Psoas muscle (tissue), 8 donors: Measurements from ENCODE around the gene GPBP1L1. TPM values are rescaled to one million over a fixed set of nuclear protein-coding genes. Genes with fewer than 3 reads are reported as not detected.
"Not testable (repeated sequence)": the region's sequence is repeated elsewhere in the genome, so short reads cannot be mapped to it uniquely, and the experiment has no call there.

Source experiments
- ATAC-seq, 4 donors: fragments of 200-7000 bp; cut with Tn5 transposase; one replicate each; pipeline ENCODE4 v1.9.1; 2020; ENCODE audit warnings: moderate library complexity in 3 of 4, mild to moderate bottlenecking in 2 of 4
- DNase-seq, 2 donors: peaks; one replicate each; pipeline ENCODE4 v3.0.0-alpha.2; 2020
- H3K27ac ChIP-seq: fragments of 200-600 bp; one replicate; pipeline ENCODE4 v1.8.0; 2022
- H3K27me3 ChIP-seq, 3 donors: fragments of 200-600 bp in 1 of 3; one replicate each; pipeline versions ENCODE4 v1.6.1 to v1.8.0; 2013 to 2022; ENCODE audit warnings: low read length in 2 of 3, mild to moderate bottlenecking in 2 of 3, moderate library complexity in 1 of 3; ENCODE audit not compliant: insufficient read depth in 3 of 3
- H3K36me3 ChIP-seq, 2 donors: fragments of 200-600 bp in 1 of 2; one replicate each; pipeline versions ENCODE4 v1.6.1 to v1.8.0; 2013 to 2022; ENCODE audit warnings: low read depth in 1 of 2, mild to moderate bottlenecking in 1 of 2, moderate library complexity in 1 of 2; ENCODE audit not compliant: insufficient read depth in 1 of 2
- H3K4me1 ChIP-seq: fragments of 200-600 bp; one replicate; pipeline ENCODE4 v1.8.0; 2022
- H3K4me3 ChIP-seq: fragments of 200-600 bp; one replicate; pipeline ENCODE4 v1.8.0; 2022; ENCODE audit warnings: mild to moderate bottlenecking
- H3K9me3 ChIP-seq: fragments of 200-600 bp; one replicate; pipeline ENCODE4 v1.8.0; 2022
- CTCF ChIP-seq: fragments of 200-600 bp; IDR thresholded peaks from one replicate; pipeline ENCODE4 v1.8.0; 2022; ENCODE audit warnings: antibody characterized with exemption
- WGBS, 3 donors: extraction: QIAGEN DNeasy Blood & Tissue Kit; methylation state at CpG; one replicate each; pipeline versions ENCODE4 v1.1.6 to v1.1.7; 2013; 5-methylcytosine and 5-hydroxymethylcytosine counted together
- intact Hi-C, 2 donors: fragments of 100-400 bp; cut with DNase I; formaldehyde crosslinking; loops; one replicate each; pipeline versions ENCODE4 v1.11.0 to v1.14.2; 2022
- polyA plus RNA-seq, 3 donors: library from polyadenylated mRNA; stranded (reverse); fragments of 200-250 nt; gene quantifications; one replicate each; pipeline ENCODE4 v1.2.3, GENCODE V29; 2013
- total RNA-seq, 4 donors: library from RNA; stranded (reverse); fragmentation: NEBNext Ultra II Directional in 2 of 4; extraction: Animal tissue kit (Norgen Biotek cat#: 25700) in 2 of 4; gene quantifications; one replicate each; pipeline versions ENCODE4 v1.2.1 to v1.2.4, GENCODE V29; 2021 to 2023
- donor health status: healthy with polysubstance abuse.
- donor health status: DM: no; HTN: no; CAD: no; lungs with moderate emphysema.
- donor health status: Bipolar disorder and iron deficiency.
- donor health status: healthy.
- donor health status: DM: yes; HTN: yes; CAD: no.
- donor health status: DM: no; HTN: no; CAD: no.
- donor health status: DM: no; HTN: no; CAD: no.
- donor health status: DM: yes; HTN: yes; CAD: no.

The GPBP1L1 gene
- total and polyA plus RNA-seq, 7 donors = 25.8 to 74.4 (median 62.3) TPM

GRCh38 chr1:45716700-45717099 lies 30.4 kb upstream of the GPBP1L1 start:
- Histone ChIP-seq H3K9me3 (no peaks in the 10 kb centered on the region), H3K4me1 (no peaks in the 10 kb centered on the region), H3K4me3 (no peak overlapping the region), H3K36me3 (peaks cover 0 to 58% of the 10 kb centered on the region in 2 donors), H3K27ac (no peak overlapping the region), H3K27me3 (no peaks in the 10 kb centered on the region)
- intact Hi-C loops = no loop called here
- 91 to 95% (median 92%) methylated on average over 3 of the region's 3 CpGs for WGBS, 3 donors
- ATAC-seq (no peak), DNase-seq (no peak)
- no peak for TF ChIP-seq CTCF

- intact Hi-C loops = no loop called here
- no peak for ATAC-seq
- TF ChIP-seq CTCF = no peak
- peaks cover 0 to 70% of the 10 kb centered on the region in 2 donors for H3K36me3 ChIP-seq
- H3K4me3 ChIP-seq = no peak overlapping the region
- 83 to 91% (median 86%) methylated on average over 3 of the region's 3 CpGs for WGBS, 3 donors
- DNase-seq = no peak
- no peak overlapping the region for H3K27ac ChIP-seq
- no peaks in the 10 kb centered on the region for H3K27me3 ChIP-seq
- H3K9me3 ChIP-seq = no peaks in the 10 kb centered on the region
- no peaks in the 10 kb centered on the region for H3K4me1 ChIP-seq
Observed at GRCh38 chr1:45713711-45714110, 27.4 kb upstream of the GPBP1L1 start.

GRCh38 chr1:45704637-45705036 lies 18.3 kb upstream of the GPBP1L1 start:
- peaks cover 0 to 22% of the 10 kb centered on the region in 2 donors for H3K36me3 ChIP-seq
- DNase-seq = no peak

GRCh38 chr1:45694823-45695222 lies 8.5 kb upstream of the GPBP1L1 start:
- ATAC-seq = no peak
- intact Hi-C loops = no loop called here
- Histone ChIP-seq H3K36me3 (peaks cover 3 to 65% of the 10 kb centered on the region in 2 donors), H3K27ac (no peak overlapping the region), H3K4me3 (no peak overlapping the region), H3K9me3 (no peaks in the 10 kb centered on the region), H3K27me3 (no peaks in the 10 kb centered on the region), H3K4me1 (no peaks in the 10 kb centered on the region)
- TF ChIP-seq CTCF = no peak
- 62 to 79% (median 71%) methylated on average over 7 of the region's 7 CpGs for whole genome bisulfite sequencing, 3 donors
- no peak for DNase-seq

More at GRCh38 chr1:45704637-45705036, 18.3 kb upstream of the GPBP1L1 start:
- H3K27me3 ChIP-seq = no peaks in the 10 kb centered on the region
- H3K9me3 ChIP-seq = no peaks in the 10 kb centered on the region
- H3K4me1 ChIP-seq = no peaks in the 10 kb centered on the region
- H3K27ac ChIP-seq = no peak overlapping the region
- TF ChIP-seq CTCF = no peak
- no peak overlapping the region for H3K4me3 ChIP-seq
- ATAC-seq = no peak
- 92 to 100% (median 95%) methylated on average over 1 of the region's 1 CpG for WGBS, 3 donors
- intact Hi-C loops = no loop called here

- H3K27ac ChIP-seq, H3K27me3 ChIP-seq, DNase-seq, ATAC-seq, H3K9me3 ChIP-seq, H3K4me3 ChIP-seq, intact Hi-C loops, H3K4me1 ChIP-seq: not testable (repeated sequence)
- H3K36me3 ChIP-seq = peaks cover 3 to 56% of the 10 kb centered on the region in 2 donors
- WGBS, 3 donors = 68 to 78% (median 74%) methylated on average over 8 of the region's 8 CpGs
Observed at GRCh38 chr1:45693811-45694210, 7.5 kb upstream of the GPBP1L1 start.
